Urothelium cell line (cell line): ENCODE data around the gene TNC.

Experiments used
- DNase-seq: peaks from one replicate; pipeline ENCODE4 v3.0.0; 2011; ENCODE audit warnings: low spot score, mixed read lengths
- FAIRE-seq: peaks from 2 replicates; lab custom pipeline; 2011; peaks lifted over from hg19 to GRCh38; lab: Jason Lieb, UNC

The TNC gene

DNA sequence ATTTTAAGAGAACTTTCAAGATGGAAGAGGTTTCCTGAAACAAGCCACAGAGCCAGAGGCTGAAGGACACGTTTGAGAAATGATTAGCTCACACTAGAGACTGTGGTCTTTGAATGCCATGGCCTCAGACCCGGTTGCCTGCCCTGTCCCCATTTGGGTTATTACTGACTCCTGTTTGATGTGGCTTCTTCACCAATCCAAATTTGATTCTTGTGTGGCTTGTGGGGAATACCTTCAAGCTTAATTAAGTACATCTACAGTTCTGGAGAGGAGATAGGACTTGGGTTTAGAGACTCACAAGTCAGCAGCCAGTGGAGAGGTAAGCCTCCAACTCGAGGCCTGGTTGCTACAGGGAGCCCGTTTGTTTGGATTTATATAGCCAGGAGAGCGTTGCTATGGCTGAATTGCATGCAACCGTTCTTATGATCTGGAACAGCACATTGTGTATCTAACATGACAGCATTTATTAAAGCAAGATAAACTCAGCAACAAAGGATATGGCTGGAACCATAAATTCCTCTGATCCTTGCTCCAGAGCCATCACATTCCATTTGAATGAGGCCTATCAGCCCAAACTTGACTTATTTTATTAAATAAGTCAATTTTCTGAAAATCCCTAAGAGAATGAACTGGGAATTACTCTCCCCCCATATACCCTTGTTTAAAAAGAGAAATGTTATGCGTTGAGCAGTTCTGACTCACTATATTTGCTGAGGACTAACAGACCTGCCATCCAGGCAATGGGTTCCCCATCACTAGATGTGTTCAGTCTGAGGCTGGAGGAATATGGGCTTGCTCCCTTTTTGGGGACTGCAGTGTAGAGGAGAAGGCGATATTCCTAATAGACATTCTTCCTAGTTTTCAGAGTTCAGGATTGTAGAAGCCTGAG, 99.2 kb downstream of the TNC start:
- DNase-seq (no peak), FAIRE-seq (no peak)

- no peak for DNase-seq
- FAIRE-seq: no peak
These were observed 101.6 kb downstream of the TNC start for GRCh38 chr9:115016344-115016743.

DNA sequence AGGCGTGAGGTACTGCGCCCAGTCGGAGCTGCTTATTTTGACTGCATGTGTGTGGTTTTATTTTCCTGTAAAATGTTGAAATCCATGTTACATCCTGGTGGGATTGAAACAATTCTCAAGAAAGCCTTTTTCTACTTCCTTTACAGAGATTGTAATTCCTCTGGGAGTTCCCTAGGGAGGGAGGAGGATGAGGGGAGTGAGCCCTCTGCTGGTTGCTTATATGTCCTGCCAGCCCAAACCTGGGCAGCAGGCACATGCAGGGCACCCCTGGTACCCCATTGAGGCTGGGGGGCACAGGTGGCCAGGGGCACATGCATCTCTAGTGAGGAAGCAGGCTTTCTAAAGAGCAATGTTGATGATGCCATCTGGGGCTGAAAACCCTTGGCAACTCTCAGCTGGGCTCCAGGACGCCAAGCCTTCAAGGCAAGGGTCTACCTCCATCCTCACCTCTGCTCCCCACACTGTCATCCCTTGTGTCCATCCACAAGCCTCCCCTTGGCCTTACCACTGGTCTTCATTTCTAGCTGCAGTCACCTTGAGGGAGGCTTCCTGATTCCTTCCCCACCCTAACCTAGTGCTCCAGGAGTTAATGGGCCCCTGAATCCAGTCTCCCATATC, 102.8 kb downstream of the TNC start:
- DNase-seq: peak; percentile 61
- FAIRE-seq: peak; percentile 9

DNA sequence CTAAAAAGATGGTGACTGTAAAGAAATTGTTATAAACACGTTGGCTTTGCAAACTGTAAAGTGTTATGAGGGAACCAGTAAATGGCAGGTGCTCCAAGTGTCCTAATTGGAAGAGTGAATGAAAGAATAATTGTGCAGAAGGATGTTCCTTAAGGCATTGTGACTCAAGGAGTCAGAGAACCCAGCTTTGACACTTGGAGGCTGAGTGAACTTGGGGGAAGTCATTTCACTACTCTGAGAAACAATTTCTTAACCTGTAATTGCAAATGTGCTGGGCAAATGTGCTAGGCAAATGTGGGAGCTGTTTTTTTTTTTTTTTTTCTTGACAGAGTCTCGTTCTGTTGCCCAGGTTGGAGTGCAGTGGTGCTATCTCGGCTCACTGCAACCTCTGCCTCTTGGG, 103.5 kb downstream of the TNC start:
- DNase-seq (no peak), FAIRE-seq (no peak)

GRCh38 chr9:115013998-115014397, 104.0 kb downstream of the TNC start:
- DNase-seq (peak; percentile 71), FAIRE-seq (no peak)

DNA sequence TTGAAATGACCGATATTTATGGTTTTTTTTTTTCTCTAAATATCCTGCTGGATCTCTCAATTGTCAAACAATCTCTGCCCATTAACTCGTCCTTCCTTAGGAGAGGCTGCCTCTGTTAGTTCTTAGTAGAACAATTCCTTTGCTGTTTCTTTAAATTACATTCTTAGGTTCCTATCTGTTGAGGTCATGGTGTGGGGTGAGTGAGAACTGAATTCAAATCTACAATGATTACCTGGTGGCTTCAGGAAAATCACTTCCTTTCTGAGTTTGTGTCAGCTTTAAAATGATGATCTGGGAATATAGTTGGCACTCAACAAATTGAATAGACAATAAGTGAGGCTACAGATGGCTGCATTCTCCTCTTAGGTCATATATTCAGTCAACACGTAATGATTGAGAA, 105.5 kb downstream of the TNC start:
- FAIRE-seq: no peak

GRCh38 chr9:115010874-115011273, 107.1 kb downstream of the TNC start:
- no peak for FAIRE-seq
- no peak for DNase-seq

More for the DNA sequence above, 105.5 kb downstream of the TNC start:
- no peak for DNase-seq

DNA sequence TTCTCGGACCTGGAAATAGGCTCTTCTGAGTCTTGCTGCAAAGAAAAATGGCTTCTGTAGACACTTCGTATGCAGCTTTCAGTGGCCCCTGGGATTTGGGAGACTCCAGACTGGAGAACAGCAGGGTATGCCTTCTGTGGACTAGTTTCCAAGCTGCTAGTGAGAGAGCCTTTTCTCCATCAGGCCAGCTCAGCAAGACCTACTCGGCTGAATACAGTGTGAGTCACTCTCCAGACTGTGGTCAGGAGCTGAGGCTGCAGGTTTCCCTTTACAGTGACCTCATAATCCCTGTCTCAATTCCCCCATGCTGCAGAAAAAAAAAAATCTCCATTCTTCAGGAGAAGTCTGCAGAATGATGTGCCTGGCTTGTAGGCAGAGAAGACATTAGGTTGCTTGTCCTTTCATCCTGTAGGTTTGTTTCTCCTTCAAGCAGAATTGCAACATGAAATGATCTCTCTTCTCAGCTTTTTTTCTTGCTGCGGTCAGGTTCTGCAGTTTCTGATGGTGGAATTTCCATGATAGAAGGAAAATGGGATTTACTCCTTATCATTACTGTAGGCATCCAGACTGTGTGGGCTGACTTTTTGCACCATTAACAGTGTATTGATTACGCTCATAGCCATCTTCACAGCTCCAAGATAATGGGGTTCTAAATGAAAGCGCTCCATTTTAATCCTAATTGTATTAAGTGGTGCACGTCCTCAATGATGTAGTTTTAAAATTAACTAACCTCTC, 109.3 kb downstream of the TNC start:
- FAIRE-seq (no peak), DNase-seq (peak; percentile 87)

DNA sequence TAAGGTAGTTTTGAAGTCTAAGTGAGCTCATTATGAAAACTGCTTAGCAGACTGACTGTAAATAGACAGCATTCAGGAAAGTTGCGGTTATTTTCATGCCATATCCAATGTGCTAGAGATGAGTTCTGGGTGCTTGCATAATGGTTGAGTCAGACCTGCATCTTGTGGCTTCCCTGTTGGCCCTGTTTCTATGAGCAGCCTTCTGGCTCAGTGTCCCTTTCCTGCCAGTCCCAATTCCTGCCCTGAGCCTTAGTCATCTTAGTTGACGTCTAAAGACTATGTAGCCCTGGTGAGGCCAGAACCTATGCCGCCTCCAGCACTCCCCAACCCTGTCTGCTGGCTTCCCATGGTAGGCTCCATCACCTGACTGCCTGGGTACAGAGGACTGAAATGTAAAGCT, 111.3 kb downstream of the TNC start:
- DNase-seq: peak; percentile 36
- FAIRE-seq: no peak

DNA sequence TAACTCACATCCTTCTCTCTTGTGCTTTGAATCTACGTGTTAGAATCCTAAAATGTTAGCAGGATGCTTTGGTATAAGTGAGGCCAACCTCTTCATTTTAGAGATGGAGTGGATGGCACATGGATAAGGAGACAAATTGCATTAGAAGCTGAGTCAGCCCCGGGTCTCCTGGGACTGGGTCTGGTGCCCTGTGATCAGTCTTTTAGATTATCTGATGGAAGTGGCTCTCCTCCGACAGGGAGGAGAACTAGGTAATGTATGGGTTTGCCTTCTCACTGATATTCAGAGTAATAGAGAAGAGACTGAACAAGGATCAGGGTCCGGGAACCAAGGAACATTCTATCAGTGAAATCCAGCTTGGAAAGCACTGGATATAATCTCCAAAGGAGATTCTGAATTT, 112.6 kb downstream of the TNC start:
- no peak for DNase-seq
- no peak for FAIRE-seq

DNA sequence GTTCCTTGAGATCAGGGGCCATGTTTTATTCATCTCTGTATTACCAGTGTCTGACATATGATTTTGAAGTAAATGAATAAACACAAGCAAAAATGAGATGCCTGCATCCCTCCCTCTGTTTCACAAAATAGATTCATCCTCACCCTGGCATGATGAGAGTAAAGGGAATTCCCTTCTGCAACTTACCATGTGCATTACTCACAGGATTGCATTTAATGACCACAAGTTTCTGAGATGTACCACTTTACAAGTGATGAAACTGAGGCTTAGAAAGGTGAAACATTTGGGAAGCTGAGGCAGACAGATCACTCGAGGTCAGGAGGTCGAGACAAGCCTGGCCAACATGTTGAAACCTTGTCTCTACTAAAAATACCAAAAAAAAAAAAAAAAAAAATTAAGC, 113.4 kb downstream of the TNC start:
- DNase-seq: no peak
- FAIRE-seq: no peak

- DNase-seq: no peak
- FAIRE-seq: no peak
These were observed 115.4 kb downstream of the TNC start for GRCh38 chr9:115002371-115003120.

DNA sequence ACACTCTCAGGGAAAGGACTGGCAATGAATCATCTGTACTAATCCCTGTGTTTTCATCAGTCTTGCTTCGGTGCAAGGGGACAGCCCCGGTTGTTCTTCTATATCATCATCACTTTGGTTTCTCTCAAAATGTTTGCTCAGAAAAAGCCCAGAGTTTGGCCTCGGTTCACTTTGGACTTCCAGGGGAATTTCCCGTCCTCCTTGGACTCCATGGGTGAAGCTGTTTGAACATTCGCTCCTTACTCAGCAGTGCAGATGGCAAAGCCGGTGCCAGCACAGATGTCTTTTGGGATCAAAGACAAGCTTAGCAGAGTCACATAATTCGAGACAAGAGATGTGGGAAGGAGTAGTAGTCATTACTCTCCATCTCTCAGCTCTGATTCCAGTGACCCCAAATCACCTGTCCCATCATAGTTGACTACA, 117.7 kb downstream of the TNC start:
- DNase-seq (no peak), FAIRE-seq (no peak)

DNA sequence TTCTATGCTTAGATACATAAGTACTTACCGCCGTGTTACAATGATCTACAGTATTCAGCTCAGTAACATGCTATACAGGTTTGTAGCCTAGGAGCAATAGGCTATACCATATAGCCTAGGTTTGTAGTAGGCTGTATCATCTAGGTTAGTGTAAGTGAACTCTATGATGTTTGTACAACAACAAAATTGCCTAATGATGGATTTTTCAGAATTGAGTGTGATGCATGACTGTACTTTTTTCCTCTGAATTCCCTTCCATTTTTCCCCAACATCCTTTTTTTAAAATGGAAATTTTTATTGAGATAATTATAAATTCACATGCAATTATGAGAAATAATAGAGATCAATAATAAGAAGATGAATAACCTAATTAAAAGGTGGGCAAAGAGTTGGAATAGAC, 119.6 kb downstream of the TNC start:
- FAIRE-seq (no peak), DNase-seq (no peak)

- FAIRE-seq (no peak), DNase-seq (no peak)
These were observed 122.2 kb downstream of the TNC start for GRCh38 chr9:114995681-114996221.

GRCh38 chr9:114994768-114995167, 123.2 kb downstream of the TNC start:
- FAIRE-seq (no peak), DNase-seq (no peak)

- no peak for FAIRE-seq
- no peak for DNase-seq
These were observed 126.1 kb downstream of the TNC start for GRCh38 chr9:114991861-114992260.

DNA sequence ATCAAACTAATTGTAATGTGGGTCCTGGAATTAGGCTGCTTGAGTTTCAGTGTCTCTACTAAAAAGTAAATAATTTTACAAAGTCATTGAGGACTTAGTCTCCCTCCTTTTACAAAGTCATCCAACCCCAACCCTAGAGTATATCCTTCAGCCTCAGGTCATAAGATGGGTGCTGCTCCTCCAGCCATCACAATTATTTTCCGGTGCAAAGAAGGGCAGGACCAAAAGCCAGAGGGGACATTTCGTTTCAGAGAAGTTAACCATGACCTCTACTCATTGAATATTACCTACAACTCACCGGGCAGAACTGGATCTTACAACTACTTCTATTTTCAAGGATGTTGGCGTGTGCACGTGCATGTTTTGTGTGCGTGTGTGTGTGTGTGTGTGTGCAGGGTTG, 127.1 kb downstream of the TNC start:
- DNase-seq (no peak), FAIRE-seq (no peak)

GRCh38 chr9:114989600-114990410, 128.2 kb downstream of the TNC start:
- no peak for DNase-seq
- no peak for FAIRE-seq
